IPS-18c (cell line): ENCODE data around the gene IL20RA.

ENCODE experiments used
- H3K4me3 ChIP-seq: 2 replicates; pipeline ENCODE4 v1.7.0; 2013; ENCODE audit warnings: low read depth, mild to moderate bottlenecking, low read length, moderate library complexity; ENCODE audit not compliant: insufficient read depth
- H3K9me3 ChIP-seq: one replicate; pipeline ENCODE4 v1.6.1; 2013; ENCODE audit warnings: mild to moderate bottlenecking, low read length, moderate library complexity; ENCODE audit not compliant: control insufficient read depth, insufficient read depth

The IL20RA gene

GRCh38 chr6:137051790-137052472 lies 7.2 kb upstream of the IL20RA start:
- Histone ChIP-seq H3K4me3 (no peak overlapping the region), H3K9me3 (no peaks in the 10 kb centered on the region)

- Histone ChIP-seq H3K4me3 (no peak overlapping the region), H3K9me3 (no peaks in the 10 kb centered on the region)
These were observed 4.3 kb upstream of the IL20RA start for GRCh38 chr6:137049095-137049494.

- H3K9me3 ChIP-seq = no peaks in the 10 kb centered on the region
- no peak overlapping the region for H3K4me3 ChIP-seq
These were observed 2.2 kb upstream of the IL20RA start for GRCh38 chr6:137046871-137047412.

GRCh38 chr6:137045222-137045789 lies 541 bp upstream of the IL20RA start:
- H3K4me3 ChIP-seq = no peak overlapping the region
- H3K9me3 ChIP-seq = no peaks in the 10 kb centered on the region

GRCh38 chr6:137043710-137044365 lies 927 bp downstream of the IL20RA start:
- H3K4me3 ChIP-seq = peak overlapping the region; percentile 67
- H3K9me3 ChIP-seq = no peaks in the 10 kb centered on the region

GRCh38 chr6:137040393-137040792 lies 4.4 kb downstream of the IL20RA start:
- H3K9me3 ChIP-seq = no peaks in the 10 kb centered on the region
- no peak overlapping the region for H3K4me3 ChIP-seq

GRCh38 chr6:137039010-137039409 lies 5.8 kb downstream of the IL20RA start:
- Histone ChIP-seq H3K4me3 (no peak overlapping the region), H3K9me3 (no peaks in the 10 kb centered on the region)

GRCh38 chr6:137036566-137037300 lies 8.0 kb downstream of the IL20RA start:
- H3K4me3 ChIP-seq = no peak overlapping the region
- H3K9me3 ChIP-seq = no peaks in the 10 kb centered on the region

GRCh38 chr6:137033828-137034227 lies 10.9 kb downstream of the IL20RA start:
- Histone ChIP-seq H3K9me3 (no peaks in the 10 kb centered on the region), H3K4me3 (no peak overlapping the region)

GRCh38 chr6:137031122-137031521 lies 13.6 kb downstream of the IL20RA start:
- no peak overlapping the region for H3K4me3 ChIP-seq
- no peaks in the 10 kb centered on the region for H3K9me3 ChIP-seq

- Histone ChIP-seq H3K4me3 (no peak overlapping the region), H3K9me3 (no peaks in the 10 kb centered on the region)
These were observed 15.9 kb downstream of the IL20RA start for GRCh38 chr6:137028912-137029311.

GRCh38 chr6:137025786-137026730 lies 18.7 kb downstream of the IL20RA start:
- Histone ChIP-seq H3K9me3 (no peaks in the 10 kb centered on the region), H3K4me3 (no peak overlapping the region)

- Histone ChIP-seq H3K4me3 (no peak overlapping the region), H3K9me3 (no peaks in the 10 kb centered on the region)
These were observed 20.4 kb downstream of the IL20RA start for GRCh38 chr6:137024237-137024990.

- no peaks in the 10 kb centered on the region for H3K9me3 ChIP-seq
- H3K4me3 ChIP-seq = no peak overlapping the region
These were observed 24.0 kb downstream of the IL20RA start for GRCh38 chr6:137020776-137021175.

- Histone ChIP-seq H3K9me3 (no peaks in the 10 kb centered on the region), H3K4me3 (no peak overlapping the region; the same call in 1 of the 2 replicates)
These were observed 25.1 kb downstream of the IL20RA start for GRCh38 chr6:137019476-137020272.
